ENCODE results near the gene CD247.

The CD247 gene

DNA sequence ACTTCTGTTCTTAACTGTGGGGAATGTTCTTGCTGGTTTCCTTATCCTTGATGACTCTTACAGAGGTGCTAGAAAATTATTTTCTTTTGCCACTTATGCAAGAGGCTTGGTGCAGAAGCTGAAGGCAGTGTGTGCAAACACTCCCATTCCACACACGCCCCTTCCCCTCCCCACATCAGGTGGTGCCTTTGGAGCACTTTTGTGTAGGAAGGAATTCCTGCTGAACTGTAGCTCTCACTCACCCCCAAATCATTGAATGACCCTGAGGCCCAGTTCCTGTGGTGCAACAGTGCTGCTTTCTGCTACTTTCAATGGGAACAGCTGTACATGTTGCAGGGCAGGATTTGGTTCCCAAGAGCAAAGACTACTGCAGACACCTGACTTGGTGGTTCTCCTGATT, 101.8 kb downstream of the CD247 start:
- DNase-seq (ENCODE audit: low read depth, low spot score): no peak

- no peak for DNase-seq (ENCODE audit: low read depth, low spot score)
Observed at GRCh38 chr1:167413328-167413727, 105.0 kb downstream of the CD247 start.

DNA sequence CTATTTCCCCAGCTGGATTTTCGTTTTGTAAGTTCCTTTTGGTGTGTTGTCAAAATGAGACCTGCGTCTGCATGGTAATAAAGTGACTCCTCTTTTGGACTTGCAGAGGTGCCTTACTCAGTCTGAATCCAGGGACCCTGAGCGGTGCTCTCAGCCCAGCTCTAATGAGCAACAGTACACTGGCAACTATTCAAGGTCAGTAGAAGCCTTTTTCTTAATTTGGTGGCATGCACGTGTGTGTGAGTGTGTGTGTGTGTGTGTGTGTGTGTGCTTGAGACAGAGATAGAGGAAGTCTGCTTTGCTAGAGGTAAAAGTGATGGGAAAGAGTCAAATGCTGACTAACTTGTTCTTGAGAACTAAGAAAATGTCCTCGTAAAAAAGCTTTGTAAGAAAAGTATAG, 105.4 kb downstream of the CD247 start:
- no peak for DNase-seq (ENCODE audit: low read depth, low spot score)

DNA sequence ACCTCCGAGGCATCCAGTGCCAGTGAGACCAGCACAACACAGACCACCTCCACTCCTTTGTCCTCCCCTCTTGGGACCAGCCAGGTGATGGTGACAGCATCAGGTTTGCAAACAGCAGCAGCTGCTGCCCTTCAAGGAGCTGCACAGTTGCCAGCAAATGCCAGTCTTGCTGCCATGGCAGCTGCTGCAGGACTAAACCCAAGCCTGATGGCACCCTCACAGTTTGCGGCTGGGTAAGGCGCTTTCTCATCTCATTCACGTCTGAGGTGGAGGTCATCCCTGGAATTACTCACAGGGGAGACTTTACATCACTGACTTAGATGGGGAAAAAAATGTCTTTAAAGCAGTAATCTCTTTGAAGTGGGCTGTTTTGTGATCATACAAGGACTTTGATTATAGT, 106.3 kb downstream of the CD247 start:
- no peak for DNase-seq (ENCODE audit: low read depth, low spot score)

DNA sequence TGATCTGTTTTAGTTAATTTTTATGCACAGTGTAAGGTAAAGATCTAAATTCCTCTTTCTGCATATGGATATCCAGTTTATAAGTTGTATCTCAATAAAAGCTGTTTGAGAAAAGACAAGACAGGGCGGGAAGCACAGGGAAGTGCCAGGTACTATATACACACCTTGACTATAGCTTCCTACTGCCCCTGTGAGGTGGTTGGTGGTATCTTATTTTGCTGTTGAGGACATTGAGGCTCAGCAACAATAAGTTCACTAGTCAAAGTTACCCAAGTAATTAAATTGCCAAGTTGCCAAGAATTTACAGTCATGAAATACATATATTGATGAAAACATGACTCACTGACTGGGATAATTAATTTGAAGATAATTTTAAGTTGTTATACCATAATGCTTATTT, 109.1 kb downstream of the CD247 start:
- no peak for DNase-seq (ENCODE audit: low read depth, low spot score)

DNA sequence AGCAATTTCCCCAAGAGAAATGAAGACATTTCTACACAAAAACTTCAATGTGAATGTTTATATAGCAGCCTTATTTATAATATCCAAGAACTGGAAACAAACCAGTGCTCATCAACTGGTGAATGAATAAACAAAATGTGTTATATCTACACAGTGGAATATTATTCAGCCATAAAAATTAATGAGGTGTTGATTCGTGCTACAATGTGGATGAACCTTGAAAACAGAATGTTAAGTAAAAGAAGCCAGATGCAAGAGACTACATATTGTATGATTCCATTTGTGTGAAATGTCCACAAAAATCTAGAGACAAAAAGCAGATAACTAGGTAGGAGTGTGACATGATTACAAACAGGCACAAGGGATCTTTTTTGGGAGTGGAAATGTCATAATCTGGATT, 110.0 kb downstream of the CD247 start:
- no peak for DNase-seq (ENCODE audit: low read depth, low spot score)

- no peak for DNase-seq (ENCODE audit: low read depth, low spot score)
Observed at GRCh38 chr1:167404908-167405307, 113.4 kb downstream of the CD247 start.

DNA sequence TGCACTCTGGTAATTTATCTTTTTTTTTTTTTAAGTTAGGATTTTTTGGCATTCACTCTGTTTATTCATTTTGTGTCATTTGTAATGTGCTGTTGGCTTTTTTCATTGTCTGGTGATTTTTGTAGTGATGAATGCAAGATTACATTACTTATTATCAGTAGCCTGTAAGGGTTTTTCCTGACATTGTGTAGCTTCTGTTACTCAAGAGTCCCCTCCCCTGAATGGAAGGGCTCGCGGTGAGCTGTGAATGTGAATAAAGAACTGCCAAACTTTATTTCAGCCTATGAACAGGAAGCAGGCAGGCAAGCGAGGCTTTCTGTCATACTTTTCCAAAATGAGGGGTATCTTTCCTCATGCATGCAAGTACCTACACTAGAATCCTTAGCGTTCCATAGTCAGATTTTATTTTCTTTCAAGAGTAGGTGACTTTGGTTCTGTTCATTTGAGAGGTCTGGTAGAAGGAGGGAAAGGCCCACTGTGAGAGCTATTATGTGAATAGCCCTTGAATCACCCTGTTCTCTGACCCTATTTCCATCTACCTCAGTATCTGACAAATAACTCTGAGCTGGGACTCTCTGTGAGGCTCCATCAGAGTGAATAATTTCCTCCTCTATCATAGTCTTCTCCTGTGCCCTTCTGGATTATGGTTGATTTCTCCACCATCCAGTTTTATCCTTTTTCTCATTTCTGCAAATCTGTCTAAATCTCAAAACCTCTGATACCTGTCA, 114.0 kb downstream of the CD247 start:
- peak; percentile 17 for DNase-seq (ENCODE audit: low read depth, low spot score)

DNA sequence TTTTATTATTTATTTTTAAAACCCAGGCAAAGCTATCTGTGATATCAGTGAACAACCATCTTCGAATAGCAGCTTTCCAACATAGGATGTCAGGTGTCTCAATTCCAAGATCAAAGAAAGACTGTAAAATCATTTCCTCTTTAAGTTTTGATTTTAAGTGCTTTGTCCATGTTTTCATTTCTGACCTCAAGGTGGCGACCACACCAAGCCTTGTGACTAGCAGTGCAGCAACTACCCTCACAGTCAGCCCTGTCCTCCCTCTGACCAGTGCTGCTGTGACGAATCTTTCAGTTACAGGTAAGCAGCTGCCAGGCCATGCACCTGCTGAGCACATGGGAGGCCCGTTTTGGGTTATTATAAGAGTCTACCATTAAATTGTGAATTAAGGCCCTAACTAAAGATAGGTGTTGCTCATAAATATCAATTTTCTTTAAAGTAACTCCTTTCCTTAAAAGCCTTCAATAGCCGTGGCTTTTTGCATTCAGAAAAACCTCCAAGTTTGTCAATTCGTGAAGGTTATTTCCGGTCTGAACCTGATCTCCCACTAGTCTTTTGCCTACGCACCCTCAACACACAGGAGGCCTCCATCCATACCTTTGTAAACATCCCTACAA, 117.0 kb downstream of the CD247 start:
- DNase-seq (ENCODE audit: low read depth, low spot score): peak; percentile 68

DNA sequence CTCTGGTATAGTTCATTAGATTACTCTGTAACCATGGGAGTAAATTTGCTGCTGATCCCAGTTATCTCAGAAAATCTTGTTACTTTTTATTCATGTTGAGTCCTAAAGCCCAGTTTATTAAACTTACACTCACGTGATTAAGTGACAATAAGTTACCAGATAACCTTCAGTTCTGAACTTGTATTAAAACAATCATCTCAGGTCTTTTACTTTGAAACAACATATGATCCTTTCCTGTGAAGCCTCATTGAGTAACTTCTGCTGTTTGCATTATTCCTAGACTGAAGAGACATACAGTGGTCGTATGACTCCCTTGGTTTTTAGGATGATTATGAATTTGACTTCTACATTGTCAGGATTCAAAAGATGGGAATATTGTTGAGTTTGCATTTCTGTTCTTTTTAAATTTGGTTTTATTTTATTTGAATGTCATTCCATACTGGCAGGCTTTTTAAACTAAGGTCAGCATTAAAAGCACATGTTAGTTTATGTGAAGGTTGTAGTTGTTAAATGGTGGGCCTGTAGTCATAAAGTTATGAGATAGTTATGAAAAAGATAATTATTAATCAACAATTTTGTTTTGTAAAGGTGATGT, 117.9 kb downstream of the CD247 start:
- DNase-seq (ENCODE audit: low read depth, low spot score): no peak

GRCh38 chr1:167392200-167392696, 126.1 kb downstream of the CD247 start:
- no peak for DNase-seq (ENCODE audit: low read depth, low spot score)

DNA sequence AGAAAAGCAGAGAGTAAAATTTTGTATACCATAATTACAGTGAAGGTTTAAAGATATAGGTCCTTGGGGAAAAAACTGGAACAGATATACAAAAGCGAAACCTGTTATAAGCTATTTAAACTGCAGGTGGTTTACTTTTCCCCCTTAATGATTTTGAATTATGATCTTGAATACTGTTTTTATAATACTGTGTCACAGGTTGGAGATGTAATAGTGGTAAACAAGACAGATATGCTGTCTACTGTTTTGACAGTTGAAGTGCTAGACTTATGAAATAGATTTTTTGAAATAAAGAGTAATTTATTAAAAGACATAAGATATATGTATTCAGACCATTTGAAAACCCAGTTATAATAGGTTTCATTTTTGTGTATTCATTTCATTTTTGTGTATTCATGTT, 129.4 kb downstream of the CD247 start:
- DNase-seq (ENCODE audit: low read depth, low spot score): no peak

- DNase-seq (ENCODE audit: low read depth, low spot score): no peak
Observed at GRCh38 chr1:167387251-167387910, 130.9 kb downstream of the CD247 start.
